Ishikawa (cell line): ENCODE measurements around the gene SSR4.

Experiments
- FOXM1 ChIP-seq: IDR thresholded peaks from 2 replicates; pipeline ENCODE4 v1.6.1; 2012; ENCODE audit warnings: low read depth, borderline replicate concordance
- NFIC ChIP-seq: IDR thresholded peaks from 2 replicates; pipeline ENCODE4 v1.6.1; 2012
- TAF1 ChIP-seq: IDR thresholded peaks from 2 replicates; pipeline ENCODE4 v1.6.1; 2012; ENCODE audit warnings: low read depth, mild to moderate bottlenecking

DNA sequence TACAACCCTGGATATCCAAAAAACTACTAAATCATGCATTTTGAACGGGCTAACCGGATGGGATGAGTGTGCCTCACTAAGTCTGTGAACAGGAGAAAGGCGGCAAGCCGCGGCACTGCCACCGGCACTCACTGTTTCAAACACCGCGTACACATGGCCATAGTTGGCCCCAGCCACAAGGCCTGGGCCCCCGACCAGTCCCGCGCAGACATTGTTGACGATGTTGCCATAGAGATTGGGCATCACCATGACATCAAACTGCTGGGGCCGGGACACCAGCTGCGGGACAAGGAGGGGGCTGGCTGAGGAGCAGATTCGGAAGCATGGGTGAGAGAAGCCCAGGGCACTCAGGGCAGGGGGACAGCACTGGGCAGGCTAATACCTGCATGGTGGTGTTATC is 7.8 kb upstream of the SSR4 start:
- no peak for TF ChIP-seq TAF1
- TF ChIP-seq NFIC = no peak
- no peak for TF ChIP-seq FOXM1
